HEK293 (cell line): ENCODE results near the gene CHM.

Experiments used
- BCL11A ChIP-seq: fragments of 450-650 bp; formaldehyde crosslinking; IDR thresholded peaks from 2 replicates; pipeline ENCODE4 v1.5.1; 2016; ENCODE audit warnings: low read depth, missing biosample characterization, missing genetic modification characterization
- CTCF ChIP-seq: fragments of 450-650 bp; formaldehyde crosslinking; IDR thresholded peaks from 2 replicates; pipeline ENCODE4 v1.5.1; 2016; ENCODE audit warnings: missing biosample characterization, missing genetic modification characterization
- GLIS2 ChIP-seq: fragments of 450-650 bp; formaldehyde crosslinking; IDR thresholded peaks from 2 replicates; pipeline ENCODE4 v1.5.1; 2016; ENCODE audit warnings: missing biosample characterization, missing genetic modification characterization
- ZFP41 ChIP-seq: fragments of 450-650 bp; formaldehyde crosslinking; IDR thresholded peaks from 2 replicates; pipeline ENCODE4 v1.5.1; 2016; ENCODE audit warnings: missing biosample characterization, missing genetic modification characterization, borderline replicate concordance
- ZNF174 ChIP-seq: fragments of 450-650 bp; formaldehyde crosslinking; IDR thresholded peaks from 2 replicates; pipeline ENCODE4 v1.5.0; 2017; ENCODE audit warnings: missing biosample characterization, mild to moderate bottlenecking, missing genetic modification characterization
- ZNF18 ChIP-seq: fragments of 450-650 bp; formaldehyde crosslinking; IDR thresholded peaks from 2 replicates; pipeline ENCODE4 v1.5.1; 2016; ENCODE audit warnings: missing biosample characterization, missing genetic modification characterization
- ZNF391 ChIP-seq: fragments of 450-650 bp; formaldehyde crosslinking; IDR thresholded peaks from 2 replicates; pipeline ENCODE4 v1.5.1; 2016; ENCODE audit warnings: low read depth, missing biosample characterization, missing genetic modification characterization, borderline replicate concordance
- ZNF488 ChIP-seq: fragments of 450-650 bp; formaldehyde crosslinking; IDR thresholded peaks from 2 replicates; pipeline ENCODE4 v1.5.1; 2016; ENCODE audit warnings: missing biosample characterization, missing genetic modification characterization
- ZNF555 ChIP-seq: fragments of 450-650 bp; formaldehyde crosslinking; conservative IDR thresholded peaks from 2 replicates; pipeline ENCODE4 v1.5.1; 2017; ENCODE audit warnings: missing biosample characterization, mild to moderate bottlenecking, missing genetic modification characterization, inconsistent platforms
- ZNF571 ChIP-seq: fragments of 450-650 bp; formaldehyde crosslinking; IDR thresholded peaks from 2 replicates; pipeline ENCODE4 v1.5.0; 2017; ENCODE audit warnings: missing biosample characterization, missing genetic modification characterization
- ZNF585B ChIP-seq: fragments of 450-650 bp; formaldehyde crosslinking; IDR thresholded peaks from 2 replicates; pipeline ENCODE4 v1.5.1; 2016; ENCODE audit warnings: missing biosample characterization, missing genetic modification characterization
- ZNF610 ChIP-seq: fragments of 450-650 bp; formaldehyde crosslinking; IDR thresholded peaks from 2 replicates; pipeline ENCODE4 v1.5.1; 2016; ENCODE audit warnings: missing biosample characterization, missing genetic modification characterization, borderline replicate concordance
- ZNF654 ChIP-seq: fragments of 450-650 bp; formaldehyde crosslinking; IDR thresholded peaks from 2 replicates; pipeline ENCODE4 v1.5.1; 2016; ENCODE audit warnings: low read depth, missing biosample characterization, missing genetic modification characterization
- ZSCAN18 ChIP-seq: fragments of 450-650 bp; formaldehyde crosslinking; IDR thresholded peaks from 2 replicates; pipeline ENCODE4 v1.5.1; 2016; ENCODE audit warnings: missing biosample characterization, missing genetic modification characterization

- no peak for TF ChIP-seq ZNF18
- TF ChIP-seq CTCF = no peak
- TF ChIP-seq ZFP41 = no peak
- no peak for TF ChIP-seq BCL11A (tag by site-specific recombination)
- TF ChIP-seq ZNF654 (tag by site-specific recombination) = no peak
- TF ChIP-seq ZNF610 = no peak
- TF ChIP-seq ZNF488 (tag by site-specific recombination) = no peak
- no peak for TF ChIP-seq ZNF585B (tag by site-specific recombination)
- TF ChIP-seq ZSCAN18 (tag by site-specific recombination) = no peak
- no peak for TF ChIP-seq ZNF391 (tag by site-specific recombination)
- no peak for TF ChIP-seq ZNF571 (tag by site-specific recombination)
- TF ChIP-seq ZNF174 = no peak
- no peak for TF ChIP-seq GLIS2 (tag by site-specific recombination)
- no peak for TF ChIP-seq ZNF555
These were observed 53.7 kb downstream of the CHM start for GRCh38 chrX:85993539-85994197.
